GM18909 (cell line): Measurements from ENCODE around the gene CNN1.
"Not testable (repeated sequence)": the region's sequence is repeated elsewhere in the genome, so short reads cannot be mapped to it uniquely, and the experiment has no call there.

Source experiments
- ATAC-seq: cut with Tn5 transposase; IDR thresholded peaks from one replicate; pipeline ENCODE4 v1.9.1; 2021; ENCODE audit warnings: mild to moderate bottlenecking; ENCODE audit not compliant: unreplicated experiment, poor library complexity

CNN1 gene

GRCh38 chr19:11598103-11598483 lies 59.4 kb downstream of the CNN1 start:
- ATAC-seq: no peak

GRCh38 chr19:11598746-11599145 lies 60.1 kb downstream of the CNN1 start:
- no peak for ATAC-seq

GRCh38 chr19:11599704-11600103 lies 61.1 kb downstream of the CNN1 start:
- not testable (repeated sequence) for ATAC-seq
